Hepatocyte (in vitro differentiated cells): ENCODE measurements around the gene ATXN1.

Experiments
- EZH2 ChIP-seq: fragments of 200-600 bp; sonication (generic); IDR thresholded peaks from 2 replicates; pipeline ENCODE4 v1.6.1; 2016; ENCODE audit warnings: antibody characterized with exemption, mild to moderate bottlenecking, borderline replicate concordance
- TF ChIP-seq, protein P1 (sequence below): fragments of 200-600 bp; sonication (generic); IDR thresholded peaks from 2 replicates; pipeline ENCODE4 v1.5.1; 2016; ENCODE audit warnings: antibody characterized with exemption, mild to moderate bottlenecking; ENCODE audit not compliant: poor library complexity

DNA sequence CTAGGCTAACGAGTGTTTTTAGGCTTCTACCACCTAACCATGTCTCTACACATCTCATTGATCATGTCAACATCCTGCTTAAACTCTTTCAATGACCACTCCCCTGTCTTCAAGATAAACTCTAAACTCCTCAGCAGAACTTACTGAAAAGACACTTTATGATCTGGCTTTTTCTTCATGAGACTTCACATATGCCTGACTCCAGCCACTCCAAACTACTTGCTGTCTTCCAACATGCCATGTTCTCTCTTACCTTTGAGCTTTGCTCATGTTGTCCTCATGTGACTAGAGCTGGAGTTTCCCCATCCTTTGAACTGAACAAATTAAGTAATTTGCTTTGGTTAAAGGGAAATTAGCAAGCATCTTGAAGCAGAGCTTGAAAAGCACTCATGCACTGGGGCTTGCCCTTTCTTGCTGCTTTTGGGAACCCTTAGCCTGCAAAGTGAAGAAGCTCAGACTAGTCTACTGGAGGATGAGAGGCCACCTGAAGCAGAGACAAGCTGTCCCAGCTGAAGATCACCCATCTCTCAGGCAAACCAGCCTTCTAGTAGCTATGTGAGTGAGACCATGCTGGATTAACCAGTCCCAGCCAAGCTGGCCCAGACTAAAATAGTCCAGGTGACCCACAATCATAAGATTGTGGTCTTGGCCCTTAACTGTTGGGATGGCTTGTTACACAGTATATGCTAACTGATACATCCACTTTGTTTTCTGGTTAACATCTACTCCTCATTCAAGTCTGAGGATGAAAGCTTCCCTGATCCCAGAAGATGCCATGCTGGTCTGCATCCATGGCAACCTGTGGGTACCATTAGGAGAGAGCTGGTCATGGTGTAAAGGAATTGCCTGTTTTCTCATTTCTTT is 287.1 kb downstream of the ATXN1 start:
- no peak for TF ChIP-seq EZH2
- TF ChIP-seq, protein P1, sequence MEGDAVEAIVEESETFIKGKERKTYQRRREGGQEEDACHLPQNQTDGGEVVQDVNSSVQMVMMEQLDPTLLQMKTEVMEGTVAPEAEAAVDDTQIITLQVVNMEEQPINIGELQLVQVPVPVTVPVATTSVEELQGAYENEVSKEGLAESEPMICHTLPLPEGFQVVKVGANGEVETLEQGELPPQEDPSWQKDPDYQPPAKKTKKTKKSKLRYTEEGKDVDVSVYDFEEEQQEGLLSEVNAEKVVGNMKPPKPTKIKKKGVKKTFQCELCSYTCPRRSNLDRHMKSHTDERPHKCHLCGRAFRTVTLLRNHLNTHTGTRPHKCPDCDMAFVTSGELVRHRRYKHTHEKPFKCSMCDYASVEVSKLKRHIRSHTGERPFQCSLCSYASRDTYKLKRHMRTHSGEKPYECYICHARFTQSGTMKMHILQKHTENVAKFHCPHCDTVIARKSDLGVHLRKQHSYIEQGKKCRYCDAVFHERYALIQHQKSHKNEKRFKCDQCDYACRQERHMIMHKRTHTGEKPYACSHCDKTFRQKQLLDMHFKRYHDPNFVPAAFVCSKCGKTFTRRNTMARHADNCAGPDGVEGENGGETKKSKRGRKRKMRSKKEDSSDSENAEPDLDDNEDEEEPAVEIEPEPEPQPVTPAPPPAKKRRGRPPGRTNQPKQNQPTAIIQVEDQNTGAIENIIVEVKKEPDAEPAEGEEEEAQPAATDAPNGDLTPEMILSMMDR: no peak
